Suprapubic skin (tissue), 4 donors: ENCODE measurements around the gene CD79A. TPM values are rescaled to one million over a fixed set of nuclear protein-coding genes. Genes with fewer than 3 reads are reported as not detected.

Experiments used
- DNase-seq, 2 donors: peaks; one replicate each; pipeline ENCODE4 v3.0.0-alpha.2; 2019; ENCODE audit warnings: low spot score in 2 of 2
- H3K27ac ChIP-seq: fragments of 200-600 bp; sonication (generic); one replicate; pipeline ENCODE4 v1.5.1; 2019
- H3K27me3 ChIP-seq: fragments of 200-600 bp; sonication (generic); one replicate; pipeline ENCODE4 v1.5.1; 2019
- H3K36me3 ChIP-seq: fragments of 200-600 bp; sonication (generic); one replicate; pipeline ENCODE4 v1.5.1; 2019
- H3K4me1 ChIP-seq: fragments of 200-600 bp; sonication (generic); one replicate; pipeline ENCODE4 v1.5.1; 2019
- H3K4me3 ChIP-seq: fragments of 200-600 bp; sonication (generic); one replicate; pipeline ENCODE4 v1.5.1; 2019; ENCODE audit warnings: mild to moderate bottlenecking
- H3K9me3 ChIP-seq: fragments of 200-600 bp; sonication (generic); one replicate; pipeline ENCODE4 v1.5.1; 2019
- CTCF ChIP-seq, 2 donors: fragments of 200-600 bp in 1 of 2; fragments of 450-650 bp in 1 of 2; sonication (generic) in 1 of 2; IDR thresholded peaks; one replicate each; pipeline ENCODE4 v1.5.1; 2016 to 2019; ENCODE audit warnings: antibody characterized with exemption in 2 of 2, mild to moderate bottlenecking in 1 of 2, moderate library complexity in 1 of 2
- EP300 ChIP-seq: sonication (generic); formaldehyde crosslinking; IDR thresholded peaks from one replicate; pipeline ENCODE4 v1.6.1; 2017; ENCODE audit warnings: antibody characterized with exemption
- POLR2A ChIP-seq, 2 donors: fragments of 450-650 bp; IDR thresholded peaks; one replicate each; pipeline ENCODE4 v1.6.1; 2017; ENCODE audit warnings: antibody characterized with exemption in 2 of 2, mild to moderate bottlenecking in 2 of 2, moderate library complexity in 2 of 2
- POLR2AphosphoS5 ChIP-seq, 3 donors: sonication (generic); formaldehyde crosslinking; IDR thresholded peaks; one replicate each; pipeline ENCODE4 v1.6.1; 2017; ENCODE audit warnings: antibody characterized with exemption in 3 of 3
- WGBS: methylation state at CpG from one replicate; pipeline ENCODE4 v1.1.5; 2018; 5-methylcytosine and 5-hydroxymethylcytosine counted together
- total RNA-seq, 4 donors: library from RNA; depleted of rRNA; stranded (reverse); fragments of >200 nt; gene quantifications; one replicate each; pipeline ENCODE4 v1.1.0, GENCODE V29; 2016

The CD79A gene
- total RNA-seq, 4 donors from 2014 or later: 3.0 TPM; not detected in 3

GRCh38 chr19:41924151-41925145 lies 47.4 kb downstream of the CD79A start:
- DNase-seq: no peak
- peaks cover 17% of the 10 kb centered on the region for H3K4me1 ChIP-seq
- 47% methylated on average over 13 of the region's 13 CpGs for WGBS
- no peak overlapping the region for H3K27ac ChIP-seq
- no peak overlapping the region for H3K4me3 ChIP-seq
- TF ChIP-seq POLR2A (IDR thresholded peaks at IDR 0.05) (no peak), CTCF (IDR thresholded peaks at IDR 0.05) (no peak)
- H3K36me3 ChIP-seq: no peaks in the 10 kb centered on the region
- no peaks in the 10 kb centered on the region for H3K9me3 ChIP-seq
- peaks cover 94% of the 10 kb centered on the region for H3K27me3 ChIP-seq

GRCh38 chr19:41925208-41926003 lies 48.3 kb downstream of the CD79A start:
- Histone ChIP-seq H3K9me3 (no peaks in the 10 kb centered on the region), H3K27ac (no peak overlapping the region), H3K4me3 (no peak overlapping the region), H3K36me3 (no peaks in the 10 kb centered on the region), H3K27me3 (peaks cover 99% of the 10 kb centered on the region), H3K4me1 (peaks cover 17% of the 10 kb centered on the region)
- 49% methylated on average over 7 of the region's 7 CpGs for WGBS
- DNase-seq: no peak
- no peak for TF ChIP-seq POLR2AphosphoS5 (IDR thresholded peaks at IDR 0.05)
- TF ChIP-seq POLR2A (IDR thresholded peaks at IDR 0.05): no peak
- TF ChIP-seq EP300: no peak
- no peak for TF ChIP-seq CTCF (IDR thresholded peaks at IDR 0.05)

- H3K36me3 ChIP-seq: no peaks in the 10 kb centered on the region
- no peak overlapping the region for H3K4me3 ChIP-seq
- H3K27me3 ChIP-seq: peaks cover 99% of the 10 kb centered on the region
- DNase-seq: no peak
- H3K4me1 ChIP-seq: peaks cover 17% of the 10 kb centered on the region
- no peaks in the 10 kb centered on the region for H3K9me3 ChIP-seq
- H3K27ac ChIP-seq: no peak overlapping the region
- TF ChIP-seq POLR2A (IDR thresholded peaks at IDR 0.05) (no peak), EP300 (no peak), CTCF (IDR thresholded peaks at IDR 0.05) (no peak), POLR2AphosphoS5 (IDR thresholded peaks at IDR 0.05) (no peak)
- WGBS: 31% methylated on average over 26 of the region's 27 CpGs
Observed at GRCh38 chr19:41926028-41926762, 49.1 kb downstream of the CD79A start.

GRCh38 chr19:41926763-41927496 lies 49.9 kb downstream of the CD79A start:
- Histone ChIP-seq H3K4me1 (peaks cover 17% of the 10 kb centered on the region), H3K36me3 (no peaks in the 10 kb centered on the region), H3K4me3 (no peak overlapping the region), H3K9me3 (no peaks in the 10 kb centered on the region), H3K27ac (no peak overlapping the region), H3K27me3 (peaks cover 99% of the 10 kb centered on the region)
- WGBS: 46% methylated on average over 16 of the region's 16 CpGs
- TF ChIP-seq POLR2AphosphoS5 (IDR thresholded peaks at IDR 0.05) (no peak), CTCF (IDR thresholded peaks at IDR 0.05) (no peak), EP300 (no peak), POLR2A (IDR thresholded peaks at IDR 0.05) (no peak)
- no peak for DNase-seq
